T-helper 2 cell treated with Interferon-gamma antibody and Interleukin-4, amounts not matched to agents 5 μg/mL and 100 μg/mL, for 36 hours (primary cell): Measurements from ENCODE around the gene HSPA12A.

Source experiments
- DNase-seq: peaks from one replicate; pipeline ENCODE4 v3.0.0; 2021; ENCODE audit warnings: low spot score
- H3K27ac Mint-ChIP-seq: one replicate; pipeline ENCODE4 v1.8.0; 2021; ENCODE audit warnings: mild to moderate bottlenecking, mixed read lengths
- H3K27me3 Mint-ChIP-seq: one replicate; pipeline ENCODE4 v1.8.0; 2021; ENCODE audit warnings: low read depth, mixed read lengths
- H3K36me3 Mint-ChIP-seq: one replicate; pipeline ENCODE4 v1.8.0; 2021; ENCODE audit warnings: low read depth, mixed read lengths
- H3K4me1 Mint-ChIP-seq: one replicate; pipeline ENCODE4 v1.8.0; 2021; ENCODE audit warnings: low read depth, mixed read lengths
- H3K4me3 Mint-ChIP-seq: one replicate; pipeline ENCODE4 v1.8.0; 2022; ENCODE audit warnings: mild to moderate bottlenecking, moderate library complexity, mixed read lengths
- H3K9me3 Mint-ChIP-seq: one replicate; pipeline ENCODE4 v1.8.0; 2021; ENCODE audit warnings: mixed read lengths

Gene HSPA12A

DNA sequence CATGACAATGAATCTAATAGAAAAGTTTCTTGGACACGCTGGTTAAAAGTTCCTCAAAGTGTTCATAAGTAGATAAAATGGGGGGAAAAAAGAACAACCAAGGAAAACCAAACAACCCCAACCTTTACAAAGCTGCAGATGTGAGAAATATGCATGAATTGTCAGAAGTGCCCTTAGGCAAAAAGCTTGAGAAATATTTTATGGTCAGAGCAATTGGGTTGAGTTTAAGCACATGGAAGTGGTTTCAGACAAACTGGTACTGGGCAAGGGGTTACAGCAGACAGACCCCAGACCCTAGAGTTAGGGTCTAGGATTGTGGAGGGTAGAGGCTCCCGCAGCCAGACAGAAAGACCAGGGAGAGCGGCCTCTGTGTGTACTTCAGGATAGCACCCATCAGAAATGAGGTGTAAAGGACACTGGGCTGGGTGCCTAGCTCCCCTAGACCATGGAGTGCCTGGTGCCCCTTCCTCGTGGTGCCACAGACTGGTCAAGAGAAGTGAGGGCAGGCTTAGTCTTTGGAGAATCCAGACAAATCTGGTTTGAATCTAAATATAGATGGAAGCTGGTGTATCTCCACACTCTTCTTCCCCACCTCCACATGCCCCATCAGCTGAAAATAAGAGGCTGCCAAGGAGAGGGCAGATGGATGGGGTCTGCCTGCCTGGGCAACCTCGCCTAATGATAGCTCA is 84.4 kb downstream of the HSPA12A start:
- H3K36me3 Mint-ChIP-seq: no peaks in the 10 kb centered on the region
- H3K27me3 Mint-ChIP-seq: no peaks in the 10 kb centered on the region
- no peaks in the 10 kb centered on the region for H3K9me3 Mint-ChIP-seq
- H3K27ac Mint-ChIP-seq: no peak overlapping the region
- DNase-seq: no peak
- no peak overlapping the region for H3K4me3 Mint-ChIP-seq
- H3K4me1 Mint-ChIP-seq: no peaks in the 10 kb centered on the region

GRCh38 chr10:116656044-116656443 is 86.3 kb downstream of the HSPA12A start:
- DNase-seq: no peak
- Mint-ChIP-seq H3K9me3 (no peaks in the 10 kb centered on the region), H3K4me3 (no peak overlapping the region), H3K4me1 (no peaks in the 10 kb centered on the region), H3K36me3 (no peaks in the 10 kb centered on the region), H3K27me3 (no peaks in the 10 kb centered on the region), H3K27ac (no peak overlapping the region)

- Mint-ChIP-seq H3K27ac (no peak overlapping the region), H3K27me3 (no peaks in the 10 kb centered on the region), H3K4me1 (no peaks in the 10 kb centered on the region), H3K9me3 (no peaks in the 10 kb centered on the region), H3K4me3 (no peak overlapping the region), H3K36me3 (no peaks in the 10 kb centered on the region)
- no peak for DNase-seq
Observed at GRCh38 chr10:116655568-116655967, 86.8 kb downstream of the HSPA12A start.

GRCh38 chr10:116654816-116655215 is 87.5 kb downstream of the HSPA12A start:
- Mint-ChIP-seq H3K36me3 (no peaks in the 10 kb centered on the region), H3K4me1 (no peaks in the 10 kb centered on the region), H3K4me3 (no peak overlapping the region), H3K9me3 (no peaks in the 10 kb centered on the region), H3K27ac (no peak overlapping the region), H3K27me3 (no peaks in the 10 kb centered on the region)
- DNase-seq: no peak

GRCh38 chr10:116653885-116654284 is 88.5 kb downstream of the HSPA12A start:
- Mint-ChIP-seq H3K9me3 (no peaks in the 10 kb centered on the region), H3K27me3 (no peaks in the 10 kb centered on the region), H3K27ac (no peak overlapping the region), H3K4me1 (no peaks in the 10 kb centered on the region), H3K36me3 (no peaks in the 10 kb centered on the region), H3K4me3 (no peak overlapping the region)
- no peak for DNase-seq

DNA sequence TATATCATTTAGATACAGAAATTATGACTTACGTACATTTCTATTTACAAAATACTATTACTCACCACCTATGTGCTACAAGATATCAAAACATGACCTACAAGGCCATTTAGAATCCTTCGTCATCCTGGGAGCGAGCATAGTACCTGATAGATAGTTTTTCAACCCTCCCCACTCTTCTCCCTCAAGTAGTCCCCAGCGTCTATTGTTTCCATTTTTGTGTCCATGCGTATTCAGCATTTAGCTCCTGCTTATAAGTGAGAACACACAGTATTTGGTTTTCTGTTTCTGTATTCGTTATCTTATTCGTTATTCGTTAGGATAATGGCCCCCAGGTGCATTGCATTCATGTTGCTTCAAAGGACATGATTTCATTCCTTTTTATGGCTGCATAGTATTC is 93.5 kb downstream of the HSPA12A start:
- H3K4me1 Mint-ChIP-seq: no peaks in the 10 kb centered on the region
- H3K4me3 Mint-ChIP-seq: no peak overlapping the region
- DNase-seq: no peak
- no peaks in the 10 kb centered on the region for H3K9me3 Mint-ChIP-seq
- no peaks in the 10 kb centered on the region for H3K27me3 Mint-ChIP-seq
- H3K36me3 Mint-ChIP-seq: no peaks in the 10 kb centered on the region
- H3K27ac Mint-ChIP-seq: no peak overlapping the region

- no peaks in the 10 kb centered on the region for H3K4me1 Mint-ChIP-seq
- no peaks in the 10 kb centered on the region for H3K9me3 Mint-ChIP-seq
- H3K27ac Mint-ChIP-seq: no peak overlapping the region
- H3K27me3 Mint-ChIP-seq: no peaks in the 10 kb centered on the region
- H3K36me3 Mint-ChIP-seq: no peaks in the 10 kb centered on the region
- no peak overlapping the region for H3K4me3 Mint-ChIP-seq
- no peak for DNase-seq
Observed at GRCh38 chr10:116646502-116646901, 95.9 kb downstream of the HSPA12A start.

DNA sequence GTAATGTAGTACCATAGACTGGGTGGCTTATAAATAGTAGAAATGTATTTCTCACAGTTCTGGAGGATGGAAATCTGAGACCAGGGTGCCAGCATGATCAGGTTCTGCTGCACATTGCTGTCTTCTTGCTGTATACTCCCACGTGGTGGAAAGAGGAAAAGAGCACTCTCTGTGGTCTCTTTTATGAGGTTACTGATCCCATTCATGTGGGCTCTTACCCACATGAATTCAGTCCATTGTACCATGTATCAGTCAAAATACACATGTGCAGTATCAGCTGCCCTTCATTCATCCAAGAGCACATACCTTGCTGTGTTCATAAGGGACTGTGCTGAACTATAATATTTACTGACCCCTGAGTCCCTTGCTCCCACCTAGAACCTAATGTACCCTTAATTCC is 104.5 kb downstream of the HSPA12A start:
- Mint-ChIP-seq H3K4me3 (no peak overlapping the region), H3K27me3 (peaks cover 2% of the 10 kb centered on the region), H3K4me1 (no peaks in the 10 kb centered on the region), H3K27ac (no peak overlapping the region), H3K9me3 (peaks cover 8% of the 10 kb centered on the region), H3K36me3 (no peaks in the 10 kb centered on the region)
- no peak for DNase-seq

GRCh38 chr10:116636976-116637375 is 105.4 kb downstream of the HSPA12A start:
- no peak for DNase-seq
- Mint-ChIP-seq H3K27me3 (peaks cover 2% of the 10 kb centered on the region), H3K36me3 (no peaks in the 10 kb centered on the region), H3K4me1 (no peaks in the 10 kb centered on the region), H3K4me3 (no peak overlapping the region), H3K9me3 (peaks cover 8% of the 10 kb centered on the region), H3K27ac (no peak overlapping the region)

GRCh38 chr10:116636385-116636784 is 106.0 kb downstream of the HSPA12A start:
- no peak overlapping the region for H3K4me3 Mint-ChIP-seq
- no peak overlapping the region for H3K27ac Mint-ChIP-seq
- DNase-seq: no peak
- H3K4me1 Mint-ChIP-seq: no peaks in the 10 kb centered on the region
- H3K36me3 Mint-ChIP-seq: no peaks in the 10 kb centered on the region
- H3K27me3 Mint-ChIP-seq: peaks cover 2% of the 10 kb centered on the region
- peaks cover 8% of the 10 kb centered on the region for H3K9me3 Mint-ChIP-seq

DNA sequence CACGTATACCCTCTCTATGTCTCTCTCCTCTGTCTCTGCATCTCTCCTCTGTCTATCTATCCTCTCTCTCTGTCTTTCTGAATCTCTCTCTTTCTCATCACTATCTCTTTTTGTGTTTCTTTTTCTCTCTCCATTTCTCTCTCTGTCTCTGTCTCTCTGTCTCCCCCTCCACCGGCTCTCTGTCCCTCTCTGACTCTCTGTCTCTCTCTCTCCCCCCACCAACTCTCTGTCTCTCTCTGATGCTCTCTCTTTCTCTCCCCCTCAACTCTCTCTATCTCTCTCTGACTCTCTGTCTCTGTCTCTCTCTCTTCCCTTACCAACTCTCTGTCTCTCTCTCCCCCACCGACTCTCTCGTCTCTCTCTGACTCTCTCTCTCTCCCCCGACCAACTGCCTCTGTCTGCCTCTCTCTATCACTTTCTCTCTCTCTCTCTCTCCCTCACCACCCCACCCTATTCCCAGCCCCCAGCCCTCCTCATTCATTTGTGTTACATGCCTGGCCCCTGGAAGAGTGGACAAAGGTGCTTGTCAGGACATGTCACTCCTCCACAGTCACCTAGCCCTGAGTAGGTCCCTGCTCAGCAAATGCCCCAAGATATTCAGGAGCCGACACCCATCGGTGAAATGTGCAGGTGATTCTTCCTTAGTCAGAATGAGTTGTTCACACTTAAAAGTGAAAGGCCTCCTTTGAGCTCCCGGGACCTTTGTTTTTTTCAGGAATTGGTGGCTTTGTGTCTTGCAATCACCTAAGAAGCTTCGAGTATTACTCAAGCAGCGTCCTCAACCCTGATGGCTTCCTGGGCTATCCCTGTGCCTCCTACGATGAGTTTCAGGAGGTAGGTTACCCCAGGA is 108.0 kb downstream of the HSPA12A start:
- DNase-seq: no peak
- H3K36me3 Mint-ChIP-seq: no peaks in the 10 kb centered on the region
- no peaks in the 10 kb centered on the region for H3K9me3 Mint-ChIP-seq
- no peak overlapping the region for H3K4me3 Mint-ChIP-seq
- peaks cover 2% of the 10 kb centered on the region for H3K27me3 Mint-ChIP-seq
- H3K4me1 Mint-ChIP-seq: no peaks in the 10 kb centered on the region
- H3K27ac Mint-ChIP-seq: no peak overlapping the region

GRCh38 chr10:116633216-116633600 is 109.2 kb downstream of the HSPA12A start:
- no peaks in the 10 kb centered on the region for H3K9me3 Mint-ChIP-seq
- H3K36me3 Mint-ChIP-seq: no peaks in the 10 kb centered on the region
- DNase-seq: no peak
- H3K27ac Mint-ChIP-seq: no peak overlapping the region
- no peak overlapping the region for H3K4me3 Mint-ChIP-seq
- H3K27me3 Mint-ChIP-seq: peaks cover 2% of the 10 kb centered on the region
- no peaks in the 10 kb centered on the region for H3K4me1 Mint-ChIP-seq

GRCh38 chr10:116632596-116633215 is 109.7 kb downstream of the HSPA12A start:
- H3K36me3 Mint-ChIP-seq: no peaks in the 10 kb centered on the region
- no peaks in the 10 kb centered on the region for H3K9me3 Mint-ChIP-seq
- H3K4me1 Mint-ChIP-seq: no peaks in the 10 kb centered on the region
- no peak overlapping the region for H3K4me3 Mint-ChIP-seq
- H3K27me3 Mint-ChIP-seq: peaks cover 2% of the 10 kb centered on the region
- no peak for DNase-seq
- no peak overlapping the region for H3K27ac Mint-ChIP-seq

- H3K27ac Mint-ChIP-seq: no peak overlapping the region
- H3K27me3 Mint-ChIP-seq: peaks cover 2% of the 10 kb centered on the region
- no peak overlapping the region for H3K4me3 Mint-ChIP-seq
- no peaks in the 10 kb centered on the region for H3K4me1 Mint-ChIP-seq
- H3K9me3 Mint-ChIP-seq: no peaks in the 10 kb centered on the region
- no peak for DNase-seq
- no peaks in the 10 kb centered on the region for H3K36me3 Mint-ChIP-seq
Observed at GRCh38 chr10:116631871-116632295, 110.5 kb downstream of the HSPA12A start.
